H1 (cell line): Measurements from ENCODE around the gene DSG2. TPM values are rescaled to one million over a fixed set of nuclear protein-coding genes. Genes with fewer than 3 reads are reported as not detected.

Source experiments
- CTCF ChIA-PET: fragments of 300-600 bp; sonication (Branson Sonifier 250); formaldehyde crosslinking; loops from one replicate; lab custom pipeline; 2021; ENCODE audit not compliant: partially characterized antibody; lab: Charles Lee
- POLR2A ChIA-PET: fragments of 300-600 bp; sonication (Branson Sonifier 250); formaldehyde crosslinking; loops from one replicate; lab custom pipeline; 2021; ENCODE audit warnings: inconsistent platforms; ENCODE audit not compliant: partially characterized antibody; lab: Charles Lee
- DNase-seq, 2 experiments: peaks; one replicate each; pipeline versions ENCODE4 v3.0.0 to v3.0.0-alpha.2; 2010 to 2022; ENCODE audit warnings: low spot score in 2 of 2, low read depth in 1 of 2, mixed read lengths in 1 of 2
- FAIRE-seq: peaks from 2 replicates; lab custom pipeline; 2011; peaks lifted over from hg19 to GRCh38; lab: Jason Lieb, UNC
- H2AFZ ChIP-seq: 2 replicates; pipeline ENCODE4 v1.8.1; 2012; ENCODE audit warnings: low read length, inconsistent platforms
- H2AK5ac ChIP-seq: 2 replicates; pipeline ENCODE4 v1.6.1; 2013; ENCODE audit warnings: low read depth, low read length
- H2BK120ac ChIP-seq: replicated peaks from 2 replicates; pipeline ENCODE3; 2013; ENCODE audit warnings: low read depth, low read length, inconsistent platforms
- H2BK12ac ChIP-seq: 2 replicates; pipeline ENCODE4 v1.6.1; 2013; ENCODE audit warnings: low read depth, low read length
- H2BK15ac ChIP-seq: 2 replicates; pipeline ENCODE4 v1.6.1; 2013; ENCODE audit warnings: low read length
- H2BK20ac ChIP-seq: 2 replicates; pipeline ENCODE4 v1.6.1; 2013; ENCODE audit warnings: low read length
- H2BK5ac ChIP-seq: 2 replicates; pipeline ENCODE4 v1.6.1; 2013; ENCODE audit warnings: low read depth, low read length
- H3K14ac ChIP-seq: 2 replicates; pipeline ENCODE4 v1.6.1; 2013; ENCODE audit warnings: inconsistent platforms; ENCODE audit not compliant: insufficient read length
- H3K18ac ChIP-seq: 2 replicates; pipeline ENCODE4 v1.6.1; 2013; ENCODE audit warnings: low read length; ENCODE audit errors: extremely low read depth
- H3K23ac ChIP-seq: 2 replicates; pipeline ENCODE4 v1.6.1; 2013; ENCODE audit warnings: inconsistent platforms; ENCODE audit not compliant: insufficient read length
- H3K23me2 ChIP-seq: 2 replicates; pipeline ENCODE4 v1.6.1; 2013; ENCODE audit warnings: low read depth, low read length
- H3K27ac ChIP-seq: 2 replicates; pipeline ENCODE4 v1.6.1; 2011; ENCODE audit warnings: low read depth, low read length, inconsistent platforms
- H3K27me3 ChIP-seq, 4 experiments: replicated peaks in 1 of 4; 1 replicate in 1 of 4; 2 replicates in 3 of 4; pipeline versions ENCODE4 v1.6.1 to v1.8.1; 2011 to 2013; ENCODE audit warnings: low read length in 3 of 4, mild to moderate bottlenecking in 3 of 4, inconsistent platforms in 2 of 4, mixed read lengths in 2 of 4, moderate library complexity in 1 of 4; ENCODE audit not compliant: control insufficient read depth in 3 of 4, insufficient read depth in 3 of 4; ENCODE audit errors: extremely low read depth in 1 of 4
- H3K36me3 ChIP-seq, 4 experiments: 2 replicates each; pipeline versions ENCODE4 v1.6.1 to v1.8.1; 2011 to 2013; ENCODE audit warnings: mild to moderate bottlenecking in 4 of 4, low read length in 3 of 4, moderate library complexity in 2 of 4, control low read depth in 1 of 4, inconsistent platforms in 1 of 4; ENCODE audit not compliant: insufficient read depth in 4 of 4, control insufficient read depth in 2 of 4
- H3K4ac ChIP-seq: replicated peaks from 2 replicates; pipeline ENCODE3; 2013; ENCODE audit warnings: low read length, low read depth, mixed read lengths, inconsistent platforms; ENCODE audit not compliant: insufficient read length
- H3K4me1 ChIP-seq, 4 experiments: replicated peaks in 1 of 4; 1 replicate in 1 of 4; 2 replicates in 3 of 4; pipeline versions ENCODE4 v1.6.1 to v1.8.1; 2011 to 2013; ENCODE audit warnings: low read length in 3 of 4, inconsistent platforms in 2 of 4, mixed read lengths in 1 of 4; ENCODE audit not compliant: insufficient read depth in 4 of 4, control insufficient read depth in 3 of 4
- H3K4me2 ChIP-seq, 2 experiments: 2 replicates each; pipeline versions ENCODE4 v1.6.1 to v1.8.1; 2011 to 2013; ENCODE audit warnings: low read depth in 2 of 2, low read length in 2 of 2, control low read depth in 1 of 2, inconsistent platforms in 1 of 2, mild to moderate bottlenecking in 1 of 2; ENCODE audit not compliant: insufficient read depth in 1 of 2
- H3K4me3 ChIP-seq, 4 experiments: fragments of 200-600, 300-600 bp in 1 of 4; sonication (generic), shearing (Covaris generic), sonication (Bioruptor Twin) in 1 of 4; 2 replicates each; pipeline versions ENCODE4 v1.5.1 to v1.8.1; 2011 to 2016; ENCODE audit warnings: low read length in 4 of 4, low read depth in 3 of 4, control low read depth in 2 of 4, inconsistent platforms in 2 of 4, mild to moderate bottlenecking in 2 of 4, mixed read lengths in 1 of 4, moderate library complexity in 1 of 4; ENCODE audit not compliant: insufficient read depth in 2 of 4; ENCODE audit errors: extremely low read depth in 1 of 4
- H3K56ac ChIP-seq: replicated peaks from 2 replicates; pipeline ENCODE3; 2013; ENCODE audit warnings: low read depth, mild to moderate bottlenecking, mixed read lengths, low read length, inconsistent platforms; ENCODE audit not compliant: insufficient read length
- H3K79me1 ChIP-seq: 2 replicates; pipeline ENCODE4 v1.6.1; 2013; ENCODE audit warnings: low read depth, low read length, control low read depth
- H3K79me2 ChIP-seq, 2 experiments: 2 replicates each; pipeline versions ENCODE4 v1.6.1 to v1.8.1; 2012 to 2013; ENCODE audit warnings: low read length in 2 of 2, mild to moderate bottlenecking in 2 of 2, inconsistent platforms in 1 of 2; ENCODE audit not compliant: insufficient read depth in 2 of 2, control insufficient read depth in 1 of 2
- H3K9ac ChIP-seq, 4 experiments: replicated peaks in 1 of 4; 1 replicate in 1 of 4; 2 replicates in 3 of 4; pipeline versions ENCODE4 v1.6.1 to v1.8.1; 2011 to 2013; ENCODE audit warnings: low read depth in 3 of 4, low read length in 3 of 4, control low read depth in 2 of 4, mild to moderate bottlenecking in 2 of 4, moderate library complexity in 2 of 4, inconsistent platforms in 1 of 4; ENCODE audit errors: extremely low read depth in 1 of 4
- H3K9me3 ChIP-seq, 2 experiments: 2 replicates each; pipeline versions ENCODE4 v1.6.1 to v1.8.1; 2012 to 2013; ENCODE audit warnings: mild to moderate bottlenecking in 2 of 2, moderate library complexity in 2 of 2, control low read depth in 1 of 2, inconsistent platforms in 1 of 2, low read depth in 1 of 2, low read length in 1 of 2, mixed read lengths in 1 of 2; ENCODE audit not compliant: insufficient read depth in 2 of 2
- H4K20me1 ChIP-seq, 2 experiments: replicated peaks in 1 of 2; 2 replicates each; pipeline versions ENCODE3 to v1.8.1; 2011 to 2013; ENCODE audit warnings: inconsistent platforms in 2 of 2, low read length in 2 of 2, mild to moderate bottlenecking in 1 of 2; ENCODE audit not compliant: insufficient read depth in 2 of 2, control insufficient read depth in 1 of 2
- H4K5ac ChIP-seq: 2 replicates; pipeline ENCODE4 v1.6.1; 2013; ENCODE audit warnings: low read length, low read depth, mixed read lengths, inconsistent platforms; ENCODE audit not compliant: insufficient read length
- H4K8ac ChIP-seq: 2 replicates; pipeline ENCODE4 v1.8.0; 2013; ENCODE audit warnings: mild to moderate bottlenecking, moderate library complexity, low read length, inconsistent platforms; ENCODE audit not compliant: insufficient read depth; ENCODE audit errors: extremely low read depth
- H4K91ac ChIP-seq: replicated peaks from 2 replicates; pipeline ENCODE3; 2013; ENCODE audit warnings: low read length, mixed read lengths, inconsistent platforms; ENCODE audit not compliant: insufficient read length
- CREB1 ChIP-seq: IDR thresholded peaks from 2 replicates; pipeline ENCODE4 v1.6.1; 2012; ENCODE audit warnings: inconsistent platforms
- WGBS, 2 experiments: shearing (Covaris generic) in 1 of 2; methylation state at CpG; one replicate each; pipeline versions ENCODE4 v1.1.6 to v1.1.7; 2013 to 2015; ENCODE audit warnings: low lambda C conversion rate in 2 of 2, mixed read lengths in 2 of 2, inconsistent platforms in 1 of 2, low coverage in 1 of 2, missing lambda C conversion rate in 1 of 2; ENCODE audit not compliant: insufficient replicate concordance in 2 of 2, insufficient coverage in 1 of 2, insufficient read length in 1 of 2; ENCODE audit errors: extremely low coverage in 1 of 2, missing lambda C conversion rate in 1 of 2; 5-methylcytosine and 5-hydroxymethylcytosine counted together
- polyA plus RNA-seq, 7 experiments: library from polyadenylated mRNA; depleted of rRNA in 3 of 7; stranded (reverse) in 5 of 7; unstranded in 2 of 7; fragments of >200 nt in 5 of 7; fragments of 200-250 nt in 2 of 7; gene quantifications; 1 replicate in 5 of 7; 2 replicates in 1 of 7; 4 replicates in 1 of 7; pipeline versions ENCODE4 v1.2.1 to v1.2.3, GENCODE V29; 2011 to 2013; ENCODE audit warnings: missing spikeins in 2 of 7, mixed read lengths in 2 of 7
- total RNA-seq: library from RNA; stranded (reverse); fragmentation: NEBNext Ultra II Directional; extraction: Animal tissue kit (Norgen Biotek cat#: 25700); gene quantifications from 2 replicates; pipeline ENCODE4 v1.2.1, GENCODE V29; 2021

The DSG2 gene
- total and polyA plus RNA-seq, 2 of the 8 experiments (the other 6 are each of a cell fraction or from before 2014, with no cell fraction given) = 60.1 to 144 TPM

- no peaks in the 10 kb centered on the region for H3K79me2 ChIP-seq
- no peak overlapping the region for H3K9ac ChIP-seq
- no peaks in the 10 kb centered on the region for H4K20me1 ChIP-seq
- no peak overlapping the region for H3K56ac ChIP-seq
- no peak overlapping the region for H3K23ac ChIP-seq
- H2BK120ac ChIP-seq = no peak overlapping the region
- H2AFZ ChIP-seq = no peak overlapping the region
- H4K91ac ChIP-seq = no peak overlapping the region
- no peak overlapping the region for H4K5ac ChIP-seq
- no peak for FAIRE-seq
- H2BK15ac ChIP-seq = no peak overlapping the region
- TF ChIP-seq CREB1 = no peak
- no peak overlapping the region for H3K18ac ChIP-seq
- H3K27me3 ChIP-seq = no peaks in the 10 kb centered on the region
- H3K36me3 ChIP-seq = no peaks in the 10 kb centered on the region
- H3K4me3 ChIP-seq = no peak overlapping the region
- no peak overlapping the region for H3K4ac ChIP-seq
- H3K9me3 ChIP-seq = no peaks in the 10 kb centered on the region; a peak in 1 of 4 replicates
- H3K23me2 ChIP-seq = no peaks in the 10 kb centered on the region
- H3K4me2 ChIP-seq = no peak overlapping the region
- H3K79me1 ChIP-seq = no peaks in the 10 kb centered on the region
- no peak overlapping the region for H4K8ac ChIP-seq
- no peaks in the 10 kb centered on the region for H3K4me1 ChIP-seq
- no peak overlapping the region for H2BK5ac ChIP-seq
- no peak overlapping the region for H2BK20ac ChIP-seq
- no peak overlapping the region for H3K14ac ChIP-seq
- ChIA-PET CTCF (interaction anchor here (2.1 kb wide), 1 partner anchor 54 kb away, joined by 8 read pairs; no protein-coding TSS in a partner anchor), POLR2A (no interaction called here)
- H2AK5ac ChIP-seq = no peak overlapping the region
- H2BK12ac ChIP-seq = no peak overlapping the region
- no peak overlapping the region for H3K27ac ChIP-seq
- DNase-seq = no peak
- WGBS, 2 experiments = 94% methylated on average over 10 of the region's 10 CpGs; no CpG with 5 or more reads in 1 of the 2 experiments
Measured at GRCh38 chr18:31478688-31479087, 19.3 kb upstream of the DSG2 start.
